Amniotic stem cell (primary cell): Measurements from ENCODE around the gene MYLK.
A peak's percentile ranks its signal among the peaks of the same experiment; 100 is the strongest.

Source experiments
- DNase-seq: peaks from one replicate; lab custom pipeline; 2025; lab: John Stamatoyannopoulos, UW

MYLK gene

DNA sequence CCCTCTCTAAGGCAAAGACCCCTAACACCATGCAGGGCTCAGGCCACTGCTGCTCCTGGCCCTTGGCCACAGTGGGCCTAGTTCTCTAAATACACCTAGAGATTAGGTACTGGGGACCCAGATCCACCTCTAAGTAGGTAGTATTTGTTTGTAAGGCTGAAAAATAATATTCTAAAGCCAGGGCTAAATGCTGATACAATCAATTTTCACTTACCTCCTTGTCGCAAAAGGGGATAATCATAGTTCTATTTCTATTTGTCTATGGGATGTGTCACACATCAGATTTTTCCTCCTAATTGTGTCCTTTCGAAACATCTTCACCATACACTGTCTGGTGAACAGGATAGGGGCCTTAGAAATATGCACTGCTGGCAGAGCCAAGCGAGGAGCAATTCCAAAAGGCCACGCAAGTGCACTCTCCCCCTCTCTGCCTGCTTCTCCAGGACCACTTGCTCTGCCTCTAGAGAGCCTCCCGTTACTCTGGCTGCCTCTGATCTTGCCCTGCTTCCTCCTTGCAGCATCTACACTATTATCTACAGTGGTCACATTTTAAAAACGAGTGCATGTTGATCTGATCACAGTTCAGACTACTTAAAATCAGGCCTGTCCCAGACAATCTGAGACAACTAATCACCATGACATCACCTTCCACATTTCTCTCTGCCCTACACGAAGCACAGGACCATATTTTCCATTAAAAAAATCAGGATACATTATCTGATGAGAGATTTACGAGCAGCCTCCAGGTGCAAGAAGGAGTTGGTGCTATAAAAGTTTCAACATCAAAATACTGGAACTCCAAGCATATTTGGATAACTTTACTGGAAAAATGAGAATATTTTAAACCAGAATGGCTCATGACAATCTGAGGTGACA, 115.4 kb downstream of the MYLK start:
- no peak for DNase-seq

DNA sequence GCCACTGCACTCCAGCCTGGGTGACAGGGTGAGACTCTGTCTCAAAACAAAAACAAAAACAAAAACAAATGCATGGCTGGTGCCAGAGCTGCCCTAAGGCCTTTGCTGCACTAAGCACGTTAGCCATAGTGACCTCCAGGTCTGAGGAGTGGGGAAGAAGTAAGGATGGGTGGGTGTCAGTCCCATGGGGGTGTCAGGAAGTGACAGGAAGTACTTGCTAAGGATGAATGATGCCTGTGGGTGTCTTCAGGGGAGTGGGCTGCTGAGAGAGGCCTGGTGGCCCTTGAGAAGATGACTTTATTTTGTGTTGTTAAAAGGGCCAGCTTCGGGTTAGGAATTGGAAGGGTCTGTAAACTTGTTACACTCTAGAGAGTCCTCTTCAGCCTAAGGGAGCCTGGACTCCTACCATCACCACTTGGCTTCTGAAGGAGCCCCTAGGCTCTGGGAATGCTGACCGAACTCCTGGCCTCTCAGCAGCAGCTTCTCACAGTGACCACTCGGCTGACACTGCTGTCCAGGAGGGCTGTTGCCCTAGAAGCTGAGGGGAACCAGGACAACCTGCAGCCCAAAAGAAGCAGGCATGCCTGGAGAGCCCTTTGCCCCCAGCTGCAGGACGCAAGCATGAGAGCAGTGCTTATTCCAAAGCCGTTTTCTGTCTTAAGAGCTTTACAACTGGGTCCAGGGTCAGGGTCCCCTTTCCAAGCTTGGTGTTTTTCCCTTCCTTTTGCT, 116.4 kb downstream of the MYLK start:
- DNase-seq: no peak

DNA sequence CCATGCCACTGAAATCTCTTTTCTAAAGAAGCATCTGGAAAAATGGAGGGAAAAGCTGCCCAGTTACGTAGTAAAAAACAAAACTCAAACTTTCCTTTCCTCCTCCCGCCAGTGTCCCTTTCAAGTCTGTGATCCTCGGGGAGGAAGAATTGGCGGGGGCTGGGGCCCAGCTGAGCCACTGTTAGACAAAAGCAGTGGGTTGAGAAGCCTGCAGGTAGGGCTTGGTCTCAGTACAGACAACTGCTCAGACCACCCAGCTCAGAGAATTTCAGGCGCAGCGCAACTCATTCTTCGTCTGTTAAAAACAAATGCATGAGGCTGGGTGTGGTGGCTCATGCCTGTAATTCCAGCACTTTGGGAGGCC, 117.1 kb downstream of the MYLK start:
- DNase-seq: no peak

DNA sequence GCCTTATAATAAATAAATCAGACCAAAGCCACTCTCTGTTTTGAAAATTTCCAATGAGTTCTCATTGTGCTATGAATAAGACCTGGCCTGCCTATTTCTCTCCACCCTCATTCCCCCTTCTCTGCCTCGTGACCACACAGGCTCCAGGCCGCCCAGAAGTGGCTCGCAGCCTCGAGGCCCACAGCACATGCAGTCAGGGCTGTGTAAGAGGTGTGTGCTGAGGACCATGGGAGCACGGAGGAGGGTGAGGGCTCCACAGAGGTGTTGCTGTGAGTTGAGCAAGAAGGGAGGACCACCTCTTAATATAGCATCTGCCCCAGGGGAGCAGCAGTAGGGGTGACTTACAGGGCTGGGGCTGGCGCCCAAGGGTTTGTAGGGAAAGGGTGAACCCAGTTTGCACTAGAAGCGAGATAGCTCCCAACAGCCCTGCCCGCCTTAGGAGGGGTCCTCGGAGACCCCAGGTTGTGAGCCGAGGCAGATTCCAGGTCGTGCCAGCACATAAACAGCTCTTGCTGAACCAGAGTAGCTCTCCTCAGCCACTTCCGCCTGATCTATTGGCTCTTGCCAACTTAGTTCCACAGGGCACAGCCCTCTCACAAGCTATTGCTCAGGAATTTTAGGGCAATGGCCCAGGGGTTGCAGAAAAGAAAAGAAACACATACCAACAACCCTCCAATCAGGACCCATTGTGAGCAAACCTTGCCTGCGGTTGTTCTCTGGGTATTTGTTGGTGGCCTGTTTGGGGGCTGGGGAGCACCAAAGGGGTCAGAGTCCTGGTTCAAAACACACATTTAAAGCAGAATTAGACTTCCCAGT, 117.7 kb downstream of the MYLK start:
- no peak for DNase-seq

DNA sequence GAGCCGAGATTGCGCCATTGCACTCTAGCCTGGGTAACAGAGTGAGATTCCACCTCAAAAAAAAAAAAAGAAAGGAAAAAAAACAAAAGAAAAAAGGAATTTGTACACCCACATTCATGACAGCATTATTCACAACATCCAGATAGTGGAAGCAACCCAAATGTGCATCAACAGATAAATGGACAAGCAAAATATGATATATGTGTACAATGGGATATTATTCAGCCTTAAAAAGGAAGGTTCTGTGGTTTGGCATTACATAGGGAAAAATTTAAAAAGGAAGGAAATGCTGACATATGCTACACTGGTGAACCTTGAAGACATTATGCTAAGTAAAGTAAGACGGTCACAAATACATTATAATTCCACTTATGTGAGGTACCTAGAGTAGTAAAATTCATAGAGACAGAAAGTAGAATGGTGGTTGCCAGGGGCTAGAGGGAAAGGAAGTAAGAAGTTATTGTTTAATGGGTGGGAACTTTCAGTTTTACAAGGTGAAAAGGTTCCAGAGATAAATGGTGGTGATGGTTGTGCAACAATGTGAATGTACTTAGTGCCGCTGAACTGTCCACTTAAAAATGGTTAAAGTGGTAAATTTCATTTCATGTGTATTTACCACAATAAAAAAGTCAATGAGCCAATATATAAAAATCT, 118.5 kb downstream of the MYLK start:
- no peak for DNase-seq

DNA sequence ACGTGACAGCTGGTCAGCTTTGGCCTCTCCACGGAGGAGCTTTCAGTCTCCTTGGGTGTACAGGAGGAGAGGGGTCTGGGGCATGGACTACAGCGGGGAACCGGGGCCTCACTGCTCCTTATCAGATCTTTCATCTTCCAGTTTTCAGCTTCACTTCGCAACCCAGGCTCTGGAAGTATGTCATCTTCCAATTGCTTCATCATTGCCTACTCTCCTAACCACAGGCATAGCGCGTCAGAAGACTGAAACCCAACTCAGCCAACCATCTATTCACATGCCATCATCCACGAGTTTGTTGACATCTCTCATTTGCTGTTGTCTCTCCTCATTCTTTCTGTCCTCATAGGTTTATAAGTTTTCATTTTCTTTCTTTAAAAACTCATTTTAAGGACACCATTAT, 119.5 kb downstream of the MYLK start:
- no peak for DNase-seq

DNA sequence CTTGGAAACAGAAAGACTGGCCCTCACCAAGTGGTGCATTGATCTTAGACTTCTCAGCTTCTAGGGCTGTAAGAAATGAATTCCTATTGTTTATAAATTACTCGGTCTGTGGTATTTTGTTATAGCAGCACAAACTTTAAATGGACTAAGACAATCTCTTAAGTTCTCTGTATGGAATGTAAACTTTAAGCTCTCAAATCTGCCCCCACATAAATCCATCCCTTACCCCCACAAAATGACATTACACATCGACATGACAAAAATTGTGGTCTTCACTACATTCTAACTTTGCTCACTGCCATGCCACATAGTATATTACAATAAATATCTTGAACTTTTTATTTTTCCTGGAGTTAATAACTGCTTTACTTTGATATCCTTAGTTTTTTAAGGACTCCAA, 121.3 kb downstream of the MYLK start:
- no peak for DNase-seq

DNA sequence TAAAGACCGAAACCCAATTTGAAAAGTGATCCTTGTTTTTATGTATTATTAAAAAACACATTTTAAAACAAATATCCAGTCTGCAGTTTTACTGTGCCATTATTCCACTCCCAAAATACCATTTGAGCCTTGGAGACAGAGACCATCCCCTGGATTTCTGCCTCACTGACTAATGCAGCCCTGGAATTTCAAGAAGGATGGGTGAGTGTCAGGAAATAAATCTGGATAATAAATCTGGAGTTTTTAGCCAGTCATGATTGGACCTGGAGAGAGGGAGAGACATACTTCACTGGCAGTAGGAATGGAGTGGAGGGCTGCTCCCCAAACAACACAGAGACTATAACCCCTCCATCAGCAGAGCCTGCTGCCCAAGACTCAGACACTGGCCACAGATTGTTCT, 123.3 kb downstream of the MYLK start:
- DNase-seq: no peak

DNA sequence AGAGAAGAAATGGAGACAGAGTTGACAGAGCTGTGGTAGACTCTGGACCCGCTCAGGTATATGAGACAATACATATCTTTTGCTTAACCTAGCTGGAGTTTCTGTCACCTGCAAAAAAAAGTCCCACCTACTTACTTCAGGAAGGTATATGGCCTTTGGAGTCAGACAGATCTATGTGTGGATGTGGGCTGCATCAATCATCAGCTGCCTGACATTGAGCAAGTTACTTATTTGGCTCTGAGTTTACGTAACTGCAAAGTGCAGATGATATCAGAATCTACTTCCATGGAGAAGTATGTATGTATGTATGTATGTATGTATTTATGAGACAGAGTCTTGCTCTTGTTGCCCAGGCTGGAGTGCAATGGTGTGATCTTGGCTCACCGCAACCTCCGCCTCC, 124.3 kb downstream of the MYLK start:
- no peak for DNase-seq

DNA sequence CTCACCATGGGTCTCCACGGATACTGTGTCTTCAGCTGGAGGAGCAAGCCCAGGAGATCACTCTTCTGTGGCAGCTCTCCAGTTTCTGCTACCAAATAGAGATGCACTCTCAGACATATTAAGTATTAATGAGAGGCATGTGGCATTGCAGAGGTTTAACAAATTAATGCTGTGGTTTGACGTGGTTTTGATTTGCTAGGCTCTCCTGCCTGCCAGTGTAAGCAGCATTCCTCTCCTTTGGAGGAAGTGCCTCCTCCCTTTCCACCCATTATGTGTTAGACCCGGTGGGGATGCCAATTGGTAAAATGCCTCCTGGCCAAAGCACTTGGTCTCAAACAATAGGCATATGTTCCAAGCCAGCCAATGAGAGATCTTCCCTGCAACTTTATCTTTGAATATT, 124.8 kb downstream of the MYLK start:
- no peak for DNase-seq

DNA sequence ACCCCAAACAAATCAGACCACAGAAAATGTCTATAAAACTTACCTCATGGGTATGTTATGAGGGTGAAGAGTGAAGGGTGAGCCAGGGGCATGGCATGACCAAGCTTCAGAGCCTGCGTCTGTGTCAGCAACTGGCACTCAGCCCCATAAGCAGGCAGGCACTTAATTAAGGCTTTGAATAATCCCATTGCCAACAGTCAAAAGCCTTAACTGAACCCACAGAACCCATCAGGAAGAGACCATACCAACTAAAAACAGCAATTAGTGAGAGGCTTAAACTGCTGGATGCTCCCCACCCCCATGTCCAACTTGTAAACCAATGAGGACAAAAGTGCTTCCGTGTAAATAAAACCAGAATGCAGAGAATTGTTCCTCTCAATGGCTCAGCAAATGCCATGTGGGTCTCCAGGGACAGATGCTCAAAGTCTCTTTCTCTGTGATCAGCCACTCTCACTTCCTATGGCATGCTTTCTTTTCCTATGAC, 126.0 kb downstream of the MYLK start:
- peak; percentile 27 for DNase-seq

DNA sequence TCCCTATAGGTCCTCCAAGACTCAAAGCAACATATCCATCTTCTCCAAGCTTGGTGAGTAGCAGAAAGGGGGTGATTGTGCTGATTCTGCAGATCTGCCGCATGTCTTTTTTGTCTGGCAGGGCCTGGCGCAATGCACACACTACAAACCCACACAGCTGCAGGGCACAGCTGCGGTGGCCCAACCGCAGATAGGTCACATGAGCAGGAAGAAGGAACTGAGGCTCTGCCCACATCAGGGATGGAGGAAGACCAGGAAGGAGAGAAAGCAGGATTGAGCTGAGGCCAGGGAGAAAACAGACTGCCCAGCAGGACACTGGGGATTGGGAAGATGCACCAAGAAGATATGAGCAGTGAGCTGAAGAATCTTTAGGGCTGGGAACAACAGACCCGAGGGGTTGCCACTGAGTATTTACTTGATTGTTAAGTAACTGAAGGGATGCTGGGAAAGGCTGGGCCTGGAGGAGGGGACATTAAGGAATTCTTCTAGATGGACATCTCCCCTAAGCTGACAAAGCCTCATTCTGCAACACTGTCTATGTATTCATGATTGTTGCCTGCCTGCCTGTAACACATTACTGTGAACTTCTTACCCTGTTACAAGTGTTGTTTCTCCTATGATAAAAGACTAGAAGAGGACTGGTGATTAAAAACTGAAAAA, 126.7 kb downstream of the MYLK start:
- DNase-seq: no peak

DNA sequence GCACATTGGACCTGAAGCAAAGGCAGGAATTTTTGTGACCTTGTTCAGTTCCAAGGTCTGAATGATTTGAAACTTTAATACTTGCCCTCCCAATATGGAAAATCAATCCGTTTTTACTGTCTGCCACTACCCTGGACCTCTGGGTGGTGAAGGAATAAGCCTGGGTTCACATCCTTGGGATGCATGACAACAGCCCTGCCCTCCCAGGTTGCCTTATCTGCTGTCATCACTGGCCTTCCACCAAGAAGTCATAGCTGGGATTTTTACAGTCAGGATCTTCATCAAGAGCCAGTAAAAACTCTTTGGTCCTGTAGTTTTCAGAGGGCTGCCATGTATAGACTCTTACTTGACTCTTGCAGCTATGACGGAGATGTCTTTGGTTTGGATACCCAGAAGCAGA, 128.6 kb downstream of the MYLK start:
- DNase-seq: no peak

DNA sequence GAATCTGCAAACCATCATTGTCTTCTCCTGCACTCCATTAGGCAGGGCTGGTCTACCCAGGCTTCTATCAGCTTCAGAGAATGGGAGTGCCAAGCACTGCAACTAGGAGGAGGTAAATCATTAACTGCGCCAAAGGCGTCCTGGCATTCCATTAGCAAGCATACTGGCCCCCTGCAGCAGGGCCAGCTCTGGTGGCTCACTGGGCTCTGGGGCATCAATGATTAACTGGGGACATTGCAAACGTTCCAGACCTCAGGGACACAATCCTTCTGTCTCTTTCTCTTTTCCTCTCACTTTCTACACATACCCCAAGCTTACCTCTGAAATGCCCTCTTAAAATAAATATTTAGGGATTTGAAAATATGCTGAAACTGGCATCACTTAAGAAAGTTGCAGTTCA, 129.0 kb downstream of the MYLK start:
- DNase-seq: no peak

DNA sequence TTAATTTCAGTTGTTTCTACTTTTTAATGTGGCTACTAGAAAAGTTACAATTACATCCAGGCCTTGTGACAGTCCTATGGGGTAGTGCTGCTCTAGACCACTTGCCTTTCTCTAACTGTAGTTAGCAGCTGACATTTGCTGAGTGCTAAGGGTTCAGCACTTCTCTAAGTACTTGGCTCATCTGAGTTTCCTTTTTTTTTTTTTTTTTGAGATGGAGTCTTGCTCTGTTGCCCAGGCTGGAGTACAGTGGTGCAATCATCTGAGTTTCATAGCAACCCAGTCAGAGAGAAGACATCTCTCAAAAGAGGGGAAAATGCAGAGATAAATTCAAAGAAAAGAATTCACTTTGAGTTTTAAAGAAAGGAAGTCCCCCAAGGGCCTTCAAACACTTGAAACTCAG, 130.8 kb downstream of the MYLK start:
- DNase-seq: no peak

DNA sequence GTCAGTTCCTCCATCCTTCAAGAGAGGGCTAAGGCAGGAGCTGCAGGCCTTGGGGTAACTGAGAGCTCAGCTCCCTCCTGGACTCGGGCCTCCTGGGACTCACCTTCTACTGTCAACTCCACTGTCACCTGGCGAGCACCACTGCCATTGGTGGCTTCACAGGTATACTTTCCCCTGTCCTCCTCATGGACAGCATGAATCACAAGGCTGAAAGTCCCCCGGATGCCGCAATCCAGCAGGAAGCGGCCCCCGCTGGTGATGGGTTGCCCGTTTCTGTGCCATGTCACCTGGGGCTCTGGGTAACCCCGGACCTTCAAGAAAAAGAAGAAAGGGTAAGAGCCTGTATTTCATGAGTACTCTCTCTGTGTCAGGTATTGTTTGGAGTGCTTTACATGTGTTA, 131.9 kb downstream of the MYLK start:
- no peak for DNase-seq

DNA sequence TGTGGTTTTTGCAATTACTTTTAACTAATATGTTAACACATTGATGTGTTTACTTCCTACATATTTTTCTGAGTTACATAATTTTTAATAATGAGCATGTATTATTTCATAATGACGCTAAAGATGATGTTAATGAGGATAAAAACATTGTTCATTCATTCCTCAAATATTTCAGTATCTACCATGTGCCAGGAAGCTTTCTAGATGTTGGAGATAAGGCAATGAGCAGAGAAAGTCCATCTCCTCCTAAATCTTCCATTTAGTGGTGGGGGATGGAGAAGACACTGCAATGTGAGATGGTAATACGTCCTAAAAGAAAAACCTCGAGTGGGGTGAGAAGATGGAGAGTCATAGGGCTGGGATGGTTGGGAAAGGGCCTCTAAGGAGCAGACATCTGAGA, 132.7 kb downstream of the MYLK start:
- DNase-seq: no peak

DNA sequence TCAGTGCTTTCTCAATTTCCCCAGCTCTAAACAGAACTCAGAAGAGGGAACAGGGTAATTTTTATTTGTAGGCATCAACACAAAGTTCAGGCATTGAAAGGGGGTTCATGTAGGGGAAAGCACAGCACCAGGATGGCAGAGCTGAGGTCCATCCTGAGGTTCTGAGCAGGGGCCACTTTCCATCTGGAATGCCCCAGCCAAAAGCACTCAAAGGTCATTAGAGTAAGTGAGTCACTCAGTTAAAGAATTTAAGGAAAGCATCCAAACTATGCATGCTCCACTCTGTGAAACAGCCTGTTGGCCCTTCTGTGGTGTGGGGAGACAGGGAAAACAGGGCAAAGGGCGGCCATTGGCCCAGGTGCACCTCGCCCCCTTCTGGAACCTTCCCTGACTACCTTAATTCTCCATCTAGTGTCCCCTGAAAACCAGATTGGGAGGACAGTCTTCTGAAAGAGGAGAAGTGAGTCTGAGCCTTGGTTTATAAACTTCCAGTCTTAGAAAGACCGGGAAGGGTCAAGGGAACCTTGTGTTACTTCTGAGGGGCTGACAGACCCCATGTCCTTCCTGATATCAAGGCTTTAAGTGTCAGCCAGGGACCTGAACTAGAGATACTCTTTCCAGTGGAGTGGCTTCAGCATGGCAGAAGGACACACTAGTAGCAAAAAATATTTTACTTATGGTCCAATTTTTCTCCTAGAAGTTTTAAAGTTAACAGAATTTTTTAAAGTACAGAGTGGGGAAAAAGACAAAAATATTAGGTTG, 133.3 kb downstream of the MYLK start:
- DNase-seq: peak; percentile 30

DNA sequence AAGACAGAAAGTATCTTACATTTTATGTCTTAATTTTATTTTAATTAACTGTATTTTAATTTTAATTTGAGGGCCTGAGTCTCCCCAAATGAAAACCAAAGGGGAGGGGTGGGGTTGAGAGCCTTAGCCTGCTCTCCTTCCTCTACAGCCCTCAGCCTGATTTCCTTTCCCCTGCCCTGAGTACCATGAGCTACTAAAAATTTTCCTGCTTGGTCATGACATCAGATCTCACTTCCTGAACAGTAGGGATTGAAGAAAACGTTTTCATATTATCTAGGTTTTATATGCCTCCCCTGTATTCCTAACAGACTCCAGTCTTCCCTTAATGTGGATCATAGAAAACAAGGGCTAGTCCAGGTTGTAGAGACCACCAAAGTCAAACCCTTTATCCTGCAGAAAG, 133.9 kb downstream of the MYLK start:
- DNase-seq: no peak

DNA sequence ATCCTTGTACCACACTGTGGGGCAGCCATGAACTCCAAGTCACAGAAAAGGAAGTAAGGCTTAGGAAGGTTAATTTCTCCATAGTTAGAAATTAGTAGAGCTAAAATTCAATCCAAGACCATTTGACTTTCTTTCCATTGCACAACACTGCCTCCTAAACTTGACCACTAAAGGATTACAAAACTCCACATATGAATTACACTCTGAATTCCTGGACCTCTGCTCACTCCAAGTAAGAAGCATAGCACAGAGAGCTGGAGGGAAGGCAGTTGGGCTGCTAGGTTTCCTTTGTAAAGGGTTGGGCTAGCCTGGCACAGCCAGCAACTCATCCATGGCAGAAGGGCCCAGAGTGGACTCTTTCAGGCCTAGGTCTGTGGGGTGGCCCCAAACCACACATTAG, 134.4 kb downstream of the MYLK start:
- DNase-seq: peak; percentile 84
